Esophagus muscularis mucosa (tissue), 4 donors: Measurements from ENCODE around the gene ARL15.

ENCODE experiments used
- CTCF ChIP-seq, 3 experiments: fragments of 200-600 bp in 2 of 3; fragments of 450-650 bp in 1 of 3; sonication (generic) in 2 of 3; IDR thresholded peaks; one replicate each; pipeline ENCODE4 v1.5.1; 2017 to 2019; ENCODE audit warnings: antibody characterized with exemption in 3 of 3, mild to moderate bottlenecking in 2 of 3, moderate library complexity in 1 of 3
- EP300 ChIP-seq: sonication (generic); formaldehyde crosslinking; IDR thresholded peaks from one replicate; pipeline ENCODE4 v1.6.1; 2017; ENCODE audit warnings: antibody characterized with exemption
- POLR2A ChIP-seq: fragments of 450-650 bp; IDR thresholded peaks from one replicate; pipeline ENCODE4 v1.6.1; 2017; ENCODE audit warnings: antibody characterized with exemption, moderate library complexity, mild to moderate bottlenecking, low read depth
- POLR2AphosphoS5 ChIP-seq, 2 donors: sonication (generic); formaldehyde crosslinking; IDR thresholded peaks; one replicate each; pipeline ENCODE4 v1.6.1; 2017; ENCODE audit warnings: antibody characterized with exemption in 2 of 2

GRCh38 chr5:53884417-53884816, 426.0 kb downstream of the ARL15 start:
- no peak for TF ChIP-seq POLR2A
- TF ChIP-seq CTCF (IDR thresholded peaks at IDR 0.05) = no peak
- TF ChIP-seq EP300 = no peak
- TF ChIP-seq POLR2AphosphoS5 (IDR thresholded peaks at IDR 0.05) = no peak
